Endothelial cell of umbilical vein (primary cell): ENCODE measurements around the gene QRFPR. TPM values are rescaled to one million over a fixed set of nuclear protein-coding genes. Genes with fewer than 3 reads are reported as not detected.

Experiments used
- BruUV-seq: library from RNA; stranded (reverse); fragments of 400-500 nt; replicated peaks from 2 replicates; lab custom pipeline; 2021; lab: Mats Ljungman, UMichigan
- CTCF ChIA-PET: fragments of 300-600, 350-600 bp; sonication (Branson Sonifier 250); formaldehyde crosslinking; loops from one replicate; lab custom pipeline; 2021; ENCODE audit warnings: antibody characterized with exemption, inconsistent platforms; lab: Charles Lee
- POLR2A ChIA-PET: fragments of 300-600, 350-600 bp; sonication (Branson Sonifier 250); formaldehyde crosslinking; loops from one replicate; lab custom pipeline; 2021; ENCODE audit warnings: antibody characterized with exemption, inconsistent platforms; lab: Charles Lee
- DNase-seq: peaks from one replicate; pipeline ENCODE4 v3.0.0-alpha.2; 2011; ENCODE audit warnings: low read depth, low spot score
- FAIRE-seq: peaks from 2 replicates; lab custom pipeline; 2011; peaks lifted over from hg19 to GRCh38; lab: Jason Lieb, UNC
- H2AFZ ChIP-seq: 2 replicates; pipeline ENCODE4 v1.6.0; 2012; ENCODE audit warnings: low read depth, low read length, control low read depth, inconsistent platforms
- H3K27ac ChIP-seq: 2 replicates; pipeline ENCODE4 v1.5.1; 2011; ENCODE audit warnings: low read depth, mild to moderate bottlenecking, control low read depth, low read length, moderate library complexity; ENCODE audit not compliant: insufficient read depth
- H3K27me3 ChIP-seq, 2 experiments: 2 replicates each; pipeline versions ENCODE4 v1.6.0 to v1.6.1; 2011; ENCODE audit warnings: low read length in 2 of 2, mixed read lengths in 1 of 2; ENCODE audit not compliant: control insufficient read depth in 2 of 2, insufficient read depth in 2 of 2
- H3K36me3 ChIP-seq, 2 experiments: 2 replicates in 1 of 2; 3 replicates in 1 of 2; pipeline ENCODE4 v1.5.1; 2011; ENCODE audit warnings: low read length in 2 of 2, mild to moderate bottlenecking in 1 of 2, moderate library complexity in 1 of 2; ENCODE audit not compliant: control insufficient read depth in 2 of 2, insufficient read depth in 2 of 2; ENCODE audit errors: extremely low read depth in 1 of 2
- H3K4me1 ChIP-seq: 3 replicates; pipeline ENCODE4 v1.5.1; 2011; ENCODE audit warnings: mild to moderate bottlenecking, low read length; ENCODE audit not compliant: control insufficient read depth, insufficient read depth; ENCODE audit errors: extremely low read depth
- H3K4me2 ChIP-seq: 2 replicates; pipeline ENCODE4 v1.6.1; 2011; ENCODE audit warnings: low read length, control low read depth, mixed read lengths; ENCODE audit not compliant: insufficient read depth
- H3K4me3 ChIP-seq, 3 experiments: fragments of 200-600 bp in 1 of 3; sonication (generic), shearing (Covaris generic) in 1 of 3; replicated peaks in 1 of 3; 2 replicates each; pipeline ENCODE4 v1.5.1; 2011 to 2016; ENCODE audit warnings: control low read depth in 3 of 3, low read length in 3 of 3, mild to moderate bottlenecking in 2 of 3, inconsistent platforms in 1 of 3, low read depth in 1 of 3, moderate library complexity in 1 of 3; ENCODE audit not compliant: insufficient read depth in 1 of 3
- H3K79me2 ChIP-seq: 2 replicates; pipeline ENCODE4 v1.6.0; 2012; ENCODE audit warnings: low read length, inconsistent platforms; ENCODE audit not compliant: control insufficient read depth, insufficient read depth
- H3K9ac ChIP-seq: replicated peaks from 2 replicates; pipeline ENCODE3; 2011; ENCODE audit warnings: low read length, control low read depth; ENCODE audit not compliant: insufficient read depth; ENCODE audit errors: extremely low read depth
- H3K9me1 ChIP-seq: replicated peaks from 3 replicates; pipeline ENCODE4 v1.6.0; 2011; ENCODE audit warnings: mild to moderate bottlenecking, low read length; ENCODE audit not compliant: control insufficient read depth, insufficient read depth; ENCODE audit errors: extremely low read depth
- H3K9me3 ChIP-seq: replicated peaks from 2 replicates; pipeline ENCODE4 v1.5.1; 2012; ENCODE audit warnings: low read length, inconsistent platforms; ENCODE audit not compliant: control insufficient read depth, insufficient read depth
- H4K20me1 ChIP-seq: replicated peaks from 2 replicates; pipeline ENCODE3; 2011; ENCODE audit warnings: mild to moderate bottlenecking, low read length; ENCODE audit not compliant: control insufficient read depth, insufficient read depth; ENCODE audit errors: extremely low read depth
- CTCF ChIP-seq, 2 donors: IDR thresholded peaks; 1 replicate in 1 of 2; 2 replicates in 1 of 2; pipeline ENCODE4 v1.5.1; 2011; ENCODE audit warnings: low read length in 2 of 2, mild to moderate bottlenecking in 2 of 2, moderate library complexity in 2 of 2, control low read depth in 1 of 2, inconsistent platforms in 1 of 2, low read depth in 1 of 2; ENCODE audit not compliant: insufficient read depth in 1 of 2; ENCODE audit errors: extremely low read depth in 1 of 2
- EZH2 ChIP-seq: IDR thresholded peaks from 2 replicates; pipeline ENCODE4 v1.6.1; 2012; ENCODE audit warnings: borderline replicate concordance, low read depth, mild to moderate bottlenecking, moderate library complexity, low read length, inconsistent platforms; ENCODE audit not compliant: severe bottlenecking
- FOS ChIP-seq: IDR thresholded peaks from 2 replicates; pipeline ENCODE4 v1.6.1; 2011; ENCODE audit warnings: mild to moderate bottlenecking, low read length, moderate library complexity, borderline replicate concordance; ENCODE audit not compliant: insufficient read depth
- GATA2 ChIP-seq: IDR thresholded peaks from 2 replicates; pipeline ENCODE4 v1.7.0; 2011; ENCODE audit warnings: low read depth, mild to moderate bottlenecking, moderate library complexity, mixed read lengths, low read length; ENCODE audit not compliant: insufficient read length, insufficient read depth
- JUN ChIP-seq: IDR thresholded peaks from 2 replicates; pipeline ENCODE4 v1.6.1; 2011; ENCODE audit warnings: borderline replicate concordance, low read depth; ENCODE audit not compliant: insufficient read length, insufficient read depth
- MYC ChIP-seq: IDR thresholded peaks from one replicate; pipeline ENCODE4 v1.6.1; 2011; ENCODE audit warnings: mild to moderate bottlenecking, low read depth, low read length
- POLR2A ChIP-seq: IDR thresholded peaks from 2 replicates; pipeline ENCODE4 v1.6.1; 2012; ENCODE audit warnings: low read depth, mild to moderate bottlenecking, control low read depth, low read length
- POLR2AphosphoS5 ChIP-seq: IDR thresholded peaks from 2 replicates; pipeline ENCODE4 v1.6.1; 2012; ENCODE audit warnings: low read depth, mild to moderate bottlenecking, control low read depth, low read length, moderate library complexity; ENCODE audit not compliant: insufficient read depth
- dilution Hi-C: fragments of 300-500 bp; cut with MboI; formaldehyde crosslinking; loops from one replicate; pipeline ENCODE4 v1.15.0; 2019; ENCODE audit warnings: low sequenced_read_pairs; ENCODE audit not compliant: extremely low pct_ligation_motif_present
- intact Hi-C: fragments of 100-400 bp; cut with micrococcal nuclease; formaldehyde crosslinking; loops from one replicate; pipeline ENCODE4 v1.10.0; 2022
- polyA plus RNA-seq, 4 experiments: library from polyadenylated mRNA; depleted of rRNA in 3 of 4; stranded (reverse) in 3 of 4; unstranded in 1 of 4; fragments of >200 nt; gene quantifications; 2 replicates each; pipeline versions ENCODE4 v1.2.1 to v1.2.3, GENCODE V29; 2011 to 2012; ENCODE audit warnings: missing spikeins in 1 of 4
- total RNA-seq: library from RNA; stranded (reverse); gene quantifications from 2 replicates; pipeline ENCODE4 v1.2.3, GENCODE V29; 2021
- TF ChIP-seq, protein P1 (sequence below): IDR thresholded peaks from 2 replicates; pipeline ENCODE4 v1.6.1; 2011; ENCODE audit not compliant: insufficient read depth, insufficient read length

QRFPR gene
- total and polyA plus RNA-seq, 2 donors (not counting 3 experiments of a cell fraction or from before 2014, with no cell fraction given), result not detected

DNA sequence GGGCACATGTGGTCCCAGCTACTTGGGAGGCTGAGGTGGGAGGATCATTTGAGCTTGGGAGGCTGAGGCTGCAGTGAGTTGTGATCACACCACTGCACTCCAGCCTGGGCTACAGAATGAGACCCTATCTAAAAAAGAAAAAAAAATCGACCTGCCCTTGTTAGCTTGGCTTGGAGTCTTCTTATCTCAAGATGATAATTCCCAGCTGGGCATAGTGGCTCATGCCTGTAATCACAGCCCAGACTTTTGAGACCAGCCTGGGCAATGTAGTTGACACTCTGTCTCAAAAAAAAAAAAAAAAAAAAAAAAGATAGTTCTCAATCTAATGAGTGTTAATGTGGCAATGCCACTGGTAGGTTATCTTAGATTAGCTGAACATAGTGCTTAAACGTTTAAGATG is 41.0 kb downstream of the QRFPR start:
- no peaks in the 10 kb centered on the region for H3K9me3 ChIP-seq
- H3K9ac ChIP-seq, result no peak overlapping the region
- H3K36me3 ChIP-seq, result no peaks in the 10 kb centered on the region
- dilution Hi-C loops (no loop called here), intact Hi-C loops (no loop called here)
- no peaks in the 10 kb centered on the region for H3K79me2 ChIP-seq
- DNase-seq (no peak), FAIRE-seq (no peak)
- no peaks in the 10 kb centered on the region for H3K9me1 ChIP-seq
- ChIA-PET POLR2A (no interaction called here), CTCF (interaction anchor here (0.6 kb wide), 1 partner anchor 17 kb away, joined by 3 read pairs; no protein-coding TSS in a partner anchor)
- H4K20me1 ChIP-seq, result no peaks in the 10 kb centered on the region
- no peak overlapping the region for H3K4me2 ChIP-seq
- no peak overlapping the region for H3K4me3 ChIP-seq
- no peak overlapping the region for H3K27ac ChIP-seq
- peaks cover 0 to 3% of the 10 kb centered on the region in 2 experiments for H3K27me3 ChIP-seq
- H2AFZ ChIP-seq, result no peak overlapping the region
- no peak for TF ChIP-seq GATA2
- TF ChIP-seq POLR2AphosphoS5, result no peak
- TF ChIP-seq JUN, result no peak
- no peak for TF ChIP-seq MYC
- no peak for TF ChIP-seq EZH2
- TF ChIP-seq, protein P1, sequence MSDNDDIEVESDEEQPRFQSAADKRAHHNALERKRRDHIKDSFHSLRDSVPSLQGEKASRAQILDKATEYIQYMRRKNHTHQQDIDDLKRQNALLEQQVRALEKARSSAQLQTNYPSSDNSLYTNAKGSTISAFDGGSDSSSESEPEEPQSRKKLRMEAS, result no peak
- TF ChIP-seq POLR2A, result no peak
- no peak for TF ChIP-seq FOS
- no peak for TF ChIP-seq CTCF (IDR thresholded peaks at IDR 0.05; ENCODE audit: extremely low read depth in 1 of 2, insufficient read depth in 1 of 2, low read depth in 1 of 2, low read length in 2 of 2)
- no peaks in the 10 kb centered on the region for H3K4me1 ChIP-seq
- no TSS peak for BruUV-seq
